IMR-90 (cell line): ENCODE measurements around the gene LRCH4. TPM values are rescaled to one million over a fixed set of nuclear protein-coding genes. Genes with fewer than 3 reads are reported as not detected.

Experiments
- ATAC-seq: fragments of 200-7000 bp; cut with Tn5 transposase; 2 replicates; pipeline ENCODE4 v1.9.1; 2020; ENCODE audit warnings: low read depth, mild to moderate bottlenecking, moderate library complexity
- BruUV-seq: library from RNA; stranded (reverse); fragments of 400-500 nt; replicated peaks from 2 replicates; lab custom pipeline; 2021; lab: Mats Ljungman, UMichigan
- CTCF ChIA-PET: fragments of 300-600 bp; formaldehyde crosslinking; extraction: SDS; loops from one replicate; lab custom pipeline; 2021; ENCODE audit warnings: antibody characterized with exemption; lab: Yijun Ruan, JAX
- POLR2A ChIA-PET: fragments of 300-600 bp; sonication (Branson Sonifier 250); formaldehyde crosslinking; loops from one replicate; lab custom pipeline; 2022; ENCODE audit warnings: antibody characterized with exemption; ENCODE audit not compliant: unreplicated experiment; lab: Charles Lee
- DNase-seq: peaks from one replicate; pipeline ENCODE4 v3.0.0; 2013
- H2AFZ ChIP-seq: replicated peaks from 2 replicates; pipeline ENCODE3; 2013; ENCODE audit warnings: low read length, mild to moderate bottlenecking; ENCODE audit not compliant: poor library complexity
- H2AK5ac ChIP-seq: 2 replicates; pipeline ENCODE4 v1.6.1; 2013; ENCODE audit warnings: low read depth, low read length, inconsistent platforms
- H2AK9ac ChIP-seq: replicated peaks from 2 replicates; pipeline ENCODE3; 2013; ENCODE audit warnings: mild to moderate bottlenecking, low read depth, low read length, moderate library complexity; ENCODE audit not compliant: poor library complexity
- H2BK120ac ChIP-seq: 2 replicates; pipeline ENCODE4 v1.6.1; 2013; ENCODE audit warnings: low read depth, low read length, inconsistent platforms
- H2BK15ac ChIP-seq: 3 replicates; pipeline ENCODE4 v1.6.1; 2013; ENCODE audit warnings: low read depth, low read length, inconsistent platforms
- H2BK20ac ChIP-seq: 2 replicates; pipeline ENCODE4 v1.6.1; 2013; ENCODE audit warnings: low read depth, mild to moderate bottlenecking, inconsistent platforms, low read length, moderate library complexity
- H2BK5ac ChIP-seq: 2 replicates; pipeline ENCODE4 v1.6.1; 2013; ENCODE audit warnings: mild to moderate bottlenecking, low read depth, low read length, inconsistent platforms; ENCODE audit not compliant: poor library complexity, severe bottlenecking
- H3K14ac ChIP-seq: replicated peaks from 2 replicates; pipeline ENCODE4 v1.6.1; 2013; ENCODE audit warnings: low read depth, low read length, inconsistent platforms
- H3K18ac ChIP-seq: 2 replicates; pipeline ENCODE4 v1.6.1; 2013; ENCODE audit warnings: low read depth, low read length, control low read depth
- H3K23ac ChIP-seq: 2 replicates; pipeline ENCODE4 v1.6.1; 2013; ENCODE audit warnings: low read depth, low read length, inconsistent platforms
- H3K27ac ChIP-seq: 2 replicates; pipeline ENCODE4 v1.5.1; 2013; ENCODE audit warnings: mild to moderate bottlenecking, control low read depth, low read length; ENCODE audit not compliant: insufficient read depth
- H3K27me3 ChIP-seq: 2 replicates; pipeline ENCODE4 v1.6.1; 2013; ENCODE audit warnings: low read length; ENCODE audit not compliant: control insufficient read depth, insufficient read depth
- H3K36me3 ChIP-seq: 2 replicates; pipeline ENCODE4 v1.6.1; 2013; ENCODE audit warnings: low read length, mixed read lengths; ENCODE audit not compliant: control insufficient read depth, insufficient read depth
- H3K4ac ChIP-seq: 2 replicates; pipeline ENCODE4 v1.6.1; 2013; ENCODE audit warnings: low read depth, low read length, inconsistent platforms
- H3K4me1 ChIP-seq: 2 replicates; pipeline ENCODE4 v1.6.1; 2013; ENCODE audit warnings: low read length, mixed read lengths; ENCODE audit not compliant: control insufficient read depth, insufficient read depth
- H3K4me2 ChIP-seq: 2 replicates; pipeline ENCODE4 v1.6.1; 2013; ENCODE audit warnings: low read depth, mild to moderate bottlenecking, control low read depth, low read length, moderate library complexity
- H3K4me3 ChIP-seq: 2 replicates; pipeline ENCODE4 v1.5.1; 2013; ENCODE audit warnings: low read depth, mild to moderate bottlenecking, control low read depth, low read length, moderate library complexity; ENCODE audit not compliant: insufficient read depth
- H3K56ac ChIP-seq: 2 replicates; pipeline ENCODE4 v1.6.1; 2013; ENCODE audit warnings: low read length, inconsistent platforms; ENCODE audit not compliant: insufficient read depth; ENCODE audit errors: extremely low read depth
- H3K79me1 ChIP-seq, 2 experiments: 2 replicates each; pipeline ENCODE4 v1.6.1; 2013; ENCODE audit warnings: low read length in 2 of 2, inconsistent platforms in 1 of 2, low read depth in 1 of 2
- H3K9ac ChIP-seq: 2 replicates; pipeline ENCODE4 v1.6.1; 2013; ENCODE audit warnings: low read depth, low read length, control low read depth
- H3K9me1 ChIP-seq: 2 replicates; pipeline ENCODE4 v1.6.1; 2013; ENCODE audit warnings: low read length, inconsistent platforms; ENCODE audit not compliant: insufficient read depth
- H3K9me3 ChIP-seq: 2 replicates; pipeline ENCODE4 v1.6.1; 2013; ENCODE audit warnings: low read length; ENCODE audit not compliant: control insufficient read depth, insufficient read depth
- H4K20me1 ChIP-seq: 2 replicates; pipeline ENCODE4 v1.6.1; 2013; ENCODE audit warnings: low read length, inconsistent platforms; ENCODE audit not compliant: insufficient read depth
- H4K5ac ChIP-seq: 2 replicates; pipeline ENCODE4 v1.6.1; 2013; ENCODE audit warnings: mild to moderate bottlenecking, low read depth, low read length, control low read depth
- H4K8ac ChIP-seq, 2 experiments: 2 replicates each; pipeline ENCODE4 v1.6.1; 2013; ENCODE audit warnings: low read depth in 2 of 2, low read length in 2 of 2, control low read depth in 1 of 2, inconsistent platforms in 1 of 2
- H4K91ac ChIP-seq: 2 replicates; pipeline ENCODE4 v1.6.1; 2013; ENCODE audit warnings: low read depth, low read length, inconsistent platforms; ENCODE audit not compliant: insufficient read depth
- BHLHE40 ChIP-seq: fragments of 150-350 bp; IDR thresholded peaks from 2 replicates; pipeline ENCODE4 v1.6.1; 2016; ENCODE audit warnings: mild to moderate bottlenecking, low read depth, low read length
- CEBPB ChIP-seq: IDR thresholded peaks from 2 replicates; pipeline ENCODE4 v1.6.1; 2012; ENCODE audit warnings: low read depth, low read length, improper control_type of control experiment
- CHD1 ChIP-seq: IDR thresholded peaks from 2 replicates; pipeline ENCODE4 v1.6.1; 2012; ENCODE audit warnings: low read depth, low read length, improper control_type of control experiment
- FOS ChIP-seq: fragments of 150-350 bp; IDR thresholded peaks from 2 replicates; pipeline ENCODE4 v1.6.1; 2016; ENCODE audit warnings: low read depth, low read length
- MAFK ChIP-seq: IDR thresholded peaks from 2 replicates; pipeline ENCODE4 v1.6.1; 2012; ENCODE audit warnings: low read depth, low read length, improper control_type of control experiment
- MAZ ChIP-seq: IDR thresholded peaks from 2 replicates; pipeline ENCODE4 v1.6.1; 2012; ENCODE audit warnings: low read depth, mild to moderate bottlenecking, low read length, improper control_type of control experiment, moderate library complexity, borderline replicate concordance
- MXI1 ChIP-seq: IDR thresholded peaks from 2 replicates; pipeline ENCODE4 v1.6.1; 2012; ENCODE audit warnings: low read depth, mild to moderate bottlenecking, low read length, moderate library complexity, borderline replicate concordance
- NFE2L2 ChIP-seq: fragments of 150-350 bp; IDR thresholded peaks from 2 replicates; pipeline ENCODE4 v1.6.1; 2016; ENCODE audit warnings: low read depth, mild to moderate bottlenecking, low read length
- RAD21 ChIP-seq: IDR thresholded peaks from 2 replicates; pipeline ENCODE4 v1.6.1; 2012; ENCODE audit warnings: low read length, improper control_type of control experiment
- RCOR1 ChIP-seq: IDR thresholded peaks from 2 replicates; pipeline ENCODE4 v1.6.1; 2012; ENCODE audit warnings: mild to moderate bottlenecking, low read length, improper control_type of control experiment; ENCODE audit not compliant: insufficient replicate concordance
- RFX5 ChIP-seq: IDR thresholded peaks from 2 replicates; pipeline ENCODE4 v1.8.0; 2012; ENCODE audit warnings: low read depth, mild to moderate bottlenecking, low read length, moderate library complexity
- SMC3 ChIP-seq: fragments of 150-350 bp; IDR thresholded peaks from 2 replicates; pipeline ENCODE4 v1.6.1; 2016; ENCODE audit warnings: low read depth, mild to moderate bottlenecking, antibody characterized with exemption, low read length, moderate library complexity
- WGBS, 2 experiments: methylation state at CpG; one replicate each; pipeline versions ENCODE4 v1.1.5 to v1.1.7; 2013; ENCODE audit warnings: missing lambda C conversion rate in 2 of 2; ENCODE audit not compliant: insufficient read length in 1 of 2; ENCODE audit errors: extremely low coverage in 2 of 2; 5-methylcytosine and 5-hydroxymethylcytosine counted together
- dilution Hi-C: fragments of 300-500 bp; cut with HindIII; formaldehyde crosslinking; loops from one replicate; pipeline ENCODE4 v1.14.3; 2018; ENCODE audit warnings: low sequenced_read_pairs; ENCODE audit not compliant: unreplicated experiment
- in situ Hi-C: fragments of 300-500 bp; cut with MboI; formaldehyde crosslinking; loops from 3 replicates; pipeline ENCODE4 v1.14.3; 2019; ENCODE audit warnings: low sequenced_read_pairs, inconsistent platforms, mixed read lengths
- intact Hi-C: fragments of 100-400 bp; cut with micrococcal nuclease; formaldehyde crosslinking; loops from 2 replicates; pipeline ENCODE4 v1.10.0; 2022
- polyA plus RNA-seq, 3 experiments: library from polyadenylated mRNA; depleted of rRNA; stranded (reverse); fragments of >200 nt; gene quantifications; 2 replicates each; pipeline ENCODE4 v1.2.3, GENCODE V29; 2012; ENCODE audit warnings: low replicate concordance in 1 of 3
- total RNA-seq: library from RNA; depleted of rRNA; stranded (reverse); fragments of >200 nt; gene quantifications from 2 replicates; pipeline ENCODE4 v1.2.3, GENCODE V29; 2012
- TF ChIP-seq, protein P1 (sequence below): fragments of 150-350 bp; IDR thresholded peaks from 2 replicates; pipeline ENCODE4 v1.6.1; 2017; ENCODE audit warnings: mild to moderate bottlenecking, antibody characterized with exemption, low read length, low read depth
- TF ChIP-seq, protein P2 (sequence below): conservative IDR thresholded peaks from 2 replicates; pipeline ENCODE4 v1.5.1; 2012; ENCODE audit warnings: mild to moderate bottlenecking, low read depth, low read length, improper control_type of control experiment
- TF ChIP-seq, protein P3 (sequence below): fragments of 150-350 bp; IDR thresholded peaks from 2 replicates; pipeline ENCODE4 v1.6.1; 2016; ENCODE audit warnings: low read depth, mild to moderate bottlenecking, low read length, moderate library complexity, borderline replicate concordance

Gene LRCH4
- total and polyA plus RNA-seq, 2 of the 4 experiments (the other 2 are of a cell fraction), result 5.0 to 41.3 TPM

DNA sequence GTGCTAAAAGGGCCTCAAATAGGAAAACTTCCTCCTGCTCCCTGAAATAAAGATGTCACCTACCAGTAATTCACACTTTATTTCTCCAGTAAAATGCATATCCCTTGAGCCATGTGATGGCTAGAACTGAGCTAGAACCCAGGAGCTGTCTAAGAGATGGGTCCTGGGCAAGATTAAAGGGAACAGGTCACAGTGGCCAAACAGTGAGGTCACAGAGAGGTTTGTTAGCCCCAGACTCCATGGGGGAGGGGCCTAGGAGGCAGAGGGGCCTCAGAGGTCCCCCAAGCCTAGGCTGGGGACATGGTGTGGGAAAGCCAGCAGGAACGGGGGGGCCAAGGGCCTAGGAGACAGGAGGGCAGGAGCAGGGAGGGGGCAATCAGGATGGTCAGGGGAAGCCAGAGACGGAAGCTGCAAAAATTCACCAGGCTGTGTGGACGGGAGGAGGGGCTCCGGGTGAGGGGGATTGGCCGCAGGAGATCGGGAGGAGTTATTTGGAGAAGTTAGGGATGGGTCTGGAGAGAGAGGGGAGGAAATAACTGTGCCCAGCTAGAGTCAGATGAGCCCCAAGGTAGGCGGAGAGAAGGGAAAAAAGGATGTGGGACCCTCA lies 3.5 kb upstream of the LRCH4 start:
- in situ Hi-C loops, result loop anchor here (25.0 kb wide), 1 partner anchor 273 kb away; the partner anchor contains the start of genes SLC12A9 and TRIP6
- peaks cover 5% of the 10 kb centered on the region; the same call in 1 of the 2 replicates for H3K4me1 ChIP-seq
- intact Hi-C loops, result loop anchor here (10.0 kb wide), 1 partner anchor 245 kb away; no protein-coding TSS in a partner anchor
- WGBS, 2 experiments, result 36% methylated on average over 2 of the region's 7 CpGs; no CpG with 5 or more reads in 1 of the 2 experiments
- H2AFZ ChIP-seq, result no peak overlapping the region
- DNase-seq, result no peak
- H3K36me3 ChIP-seq, result no peaks in the 10 kb centered on the region
- H3K9me3 ChIP-seq, result no peaks in the 10 kb centered on the region
- H4K20me1 ChIP-seq, result peaks cover 14% of the 10 kb centered on the region
- no peak overlapping the region for H4K5ac ChIP-seq
- dilution Hi-C loops, result no loop called here
- H2BK5ac ChIP-seq, result no peak overlapping the region
- no peak for ATAC-seq
- H3K4me2 ChIP-seq, result no peak overlapping the region
- H4K8ac ChIP-seq, result no peak overlapping the region
- no peak overlapping the region for H3K56ac ChIP-seq
- 0 out of 2 replicates have a peak, but pooled peaks cover 5% of the 10 kb centered on the region for H3K9me1 ChIP-seq
- H4K91ac ChIP-seq, result no peak overlapping the region
- H3K23ac ChIP-seq, result no peak overlapping the region
- no TSS peak for BruUV-seq
- no peak overlapping the region for H2BK15ac ChIP-seq
- H3K9ac ChIP-seq, result no peak overlapping the region
- CTCF ChIA-PET, result interaction anchor here (0.9 kb wide), 1 partner anchor 13 kb away, joined by 4 read pairs; the partner anchor contains the start of gene PCOLCE
- H3K14ac ChIP-seq, result no peak overlapping the region
- no peak overlapping the region for H3K18ac ChIP-seq
- H3K4me3 ChIP-seq, result no peak overlapping the region
- no peak overlapping the region for H2BK20ac ChIP-seq
- POLR2A ChIA-PET, result no interaction called here
- H3K27me3 ChIP-seq, result no peaks in the 10 kb centered on the region
- no peak overlapping the region for H2AK5ac ChIP-seq
- H2AK9ac ChIP-seq, result no peak overlapping the region
- H3K27ac ChIP-seq, result no peak overlapping the region
- no peak overlapping the region for H2BK120ac ChIP-seq
- no peak overlapping the region for H3K4ac ChIP-seq
- H3K79me1 ChIP-seq, result peaks cover 6 to 16% of the 10 kb centered on the region in 2 experiments; a peak in 2 of 4 replicates
- TF ChIP-seq CEBPB (no peak), MAZ (no peak), FOS (no peak), NFE2L2 (no peak), SMC3 (no peak), RCOR1 (no peak), MXI1 (no peak), MAFK (no peak), RFX5 (no peak), RAD21 (no peak), BHLHE40 (no peak), CHD1 (no peak)
- TF ChIP-seq, protein P1, sequence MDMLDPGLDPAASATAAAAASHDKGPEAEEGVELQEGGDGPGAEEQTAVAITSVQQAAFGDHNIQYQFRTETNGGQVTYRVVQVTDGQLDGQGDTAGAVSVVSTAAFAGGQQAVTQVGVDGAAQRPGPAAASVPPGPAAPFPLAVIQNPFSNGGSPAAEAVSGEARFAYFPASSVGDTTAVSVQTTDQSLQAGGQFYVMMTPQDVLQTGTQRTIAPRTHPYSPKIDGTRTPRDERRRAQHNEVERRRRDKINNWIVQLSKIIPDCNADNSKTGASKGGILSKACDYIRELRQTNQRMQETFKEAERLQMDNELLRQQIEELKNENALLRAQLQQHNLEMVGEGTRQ, result no peak
- TF ChIP-seq, protein P2, sequence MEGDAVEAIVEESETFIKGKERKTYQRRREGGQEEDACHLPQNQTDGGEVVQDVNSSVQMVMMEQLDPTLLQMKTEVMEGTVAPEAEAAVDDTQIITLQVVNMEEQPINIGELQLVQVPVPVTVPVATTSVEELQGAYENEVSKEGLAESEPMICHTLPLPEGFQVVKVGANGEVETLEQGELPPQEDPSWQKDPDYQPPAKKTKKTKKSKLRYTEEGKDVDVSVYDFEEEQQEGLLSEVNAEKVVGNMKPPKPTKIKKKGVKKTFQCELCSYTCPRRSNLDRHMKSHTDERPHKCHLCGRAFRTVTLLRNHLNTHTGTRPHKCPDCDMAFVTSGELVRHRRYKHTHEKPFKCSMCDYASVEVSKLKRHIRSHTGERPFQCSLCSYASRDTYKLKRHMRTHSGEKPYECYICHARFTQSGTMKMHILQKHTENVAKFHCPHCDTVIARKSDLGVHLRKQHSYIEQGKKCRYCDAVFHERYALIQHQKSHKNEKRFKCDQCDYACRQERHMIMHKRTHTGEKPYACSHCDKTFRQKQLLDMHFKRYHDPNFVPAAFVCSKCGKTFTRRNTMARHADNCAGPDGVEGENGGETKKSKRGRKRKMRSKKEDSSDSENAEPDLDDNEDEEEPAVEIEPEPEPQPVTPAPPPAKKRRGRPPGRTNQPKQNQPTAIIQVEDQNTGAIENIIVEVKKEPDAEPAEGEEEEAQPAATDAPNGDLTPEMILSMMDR, result no peak
- TF ChIP-seq, protein P3, sequence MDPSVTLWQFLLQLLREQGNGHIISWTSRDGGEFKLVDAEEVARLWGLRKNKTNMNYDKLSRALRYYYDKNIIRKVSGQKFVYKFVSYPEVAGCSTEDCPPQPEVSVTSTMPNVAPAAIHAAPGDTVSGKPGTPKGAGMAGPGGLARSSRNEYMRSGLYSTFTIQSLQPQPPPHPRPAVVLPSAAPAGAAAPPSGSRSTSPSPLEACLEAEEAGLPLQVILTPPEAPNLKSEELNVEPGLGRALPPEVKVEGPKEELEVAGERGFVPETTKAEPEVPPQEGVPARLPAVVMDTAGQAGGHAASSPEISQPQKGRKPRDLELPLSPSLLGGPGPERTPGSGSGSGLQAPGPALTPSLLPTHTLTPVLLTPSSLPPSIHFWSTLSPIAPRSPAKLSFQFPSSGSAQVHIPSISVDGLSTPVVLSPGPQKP, result no peak
